ENCODE measurements around the gene FAM83E. TPM values are rescaled to one million over a fixed set of nuclear protein-coding genes. Genes with fewer than 3 reads are reported as not detected.
A peak's percentile ranks its signal among the peaks of the same experiment; 100 is the strongest.
"Not testable (repeated sequence)": the region's sequence is repeated elsewhere in the genome, so short reads cannot be mapped to it uniquely, and the experiment has no call there.

FAM83E gene
- total RNA-seq, 1 donor from 2014 or later, result 5.1 TPM

GRCh38 chr19:48641850-48642249, 27.0 kb upstream of the FAM83E start:
- no peak for DNase-seq (ENCODE audit: low read depth)

GRCh38 chr19:48639483-48640375, 24.9 kb upstream of the FAM83E start:
- DNase-seq (ENCODE audit: low read depth), result no peak

DNA sequence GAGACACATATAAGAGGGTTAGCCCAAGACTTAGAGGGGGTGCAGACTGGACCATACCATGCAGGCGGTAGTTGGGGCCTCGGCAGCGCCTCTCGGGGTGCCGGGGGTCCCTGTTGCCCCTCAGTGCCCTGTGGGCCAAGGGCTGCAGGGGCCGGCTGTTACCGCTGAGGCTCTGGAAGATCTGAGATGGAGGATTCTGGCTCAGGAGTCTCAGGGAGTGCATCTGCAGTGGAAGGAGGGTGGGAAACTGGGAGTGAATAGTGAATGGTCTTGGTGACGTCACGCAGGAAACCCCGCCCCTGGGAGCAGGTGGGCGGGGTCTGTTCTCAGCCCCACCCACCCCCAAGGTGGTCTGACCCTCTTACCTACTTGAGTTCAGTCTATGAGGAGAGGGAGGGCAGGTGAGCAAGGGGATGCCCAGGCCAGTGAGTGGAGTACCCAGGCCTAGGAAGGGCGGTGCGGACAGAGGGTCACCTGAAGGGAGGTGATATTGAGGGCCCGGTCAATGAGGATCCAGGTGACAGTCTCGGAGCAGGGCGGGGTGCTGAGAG, 24.0 kb upstream of the FAM83E start:
- DNase-seq (ENCODE audit: low read depth), result no peak

DNA sequence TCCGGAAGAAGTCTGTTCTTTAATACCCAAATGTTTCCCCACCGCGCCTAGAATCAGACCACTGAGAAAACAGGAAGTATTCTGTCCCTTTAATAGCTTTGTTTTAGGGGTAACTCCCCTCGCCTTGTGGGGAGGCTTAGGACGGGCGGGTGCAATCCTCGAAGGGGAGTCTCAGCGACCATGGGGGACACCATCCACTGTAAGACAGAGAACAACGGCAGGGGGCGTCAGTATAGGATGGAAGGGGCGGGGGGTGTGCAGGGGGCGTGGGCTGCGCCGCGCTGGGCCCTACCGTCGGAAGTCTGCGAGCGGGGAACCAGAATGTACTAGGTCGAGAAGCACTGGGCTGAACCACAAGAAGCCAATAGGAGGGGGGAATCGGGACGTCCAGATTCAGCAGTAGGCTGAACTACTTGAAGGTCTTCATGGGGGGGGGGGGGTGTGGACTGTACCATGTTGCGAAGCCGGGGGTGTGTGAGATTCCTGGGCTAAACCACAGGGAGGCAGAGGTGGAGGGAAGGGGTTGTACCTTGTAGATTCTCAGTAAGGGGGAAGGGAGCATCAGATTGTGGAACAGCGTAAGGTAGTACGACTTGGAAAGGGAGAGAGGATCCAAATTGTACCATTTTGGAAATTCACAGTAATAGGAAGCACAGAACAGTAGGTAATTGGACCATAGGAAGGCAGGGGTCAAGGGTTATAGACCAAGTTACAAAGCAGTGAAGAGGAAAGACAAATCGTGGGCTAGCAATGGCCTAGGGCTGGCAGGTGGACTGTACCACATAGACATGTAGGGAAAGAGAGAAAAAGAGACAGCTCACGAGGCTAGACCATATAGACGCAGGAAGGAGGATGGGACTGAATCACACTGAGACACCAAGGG, 23.3 kb upstream of the FAM83E start:
- DNase-seq (ENCODE audit: low read depth), result peak; percentile 90

DNA sequence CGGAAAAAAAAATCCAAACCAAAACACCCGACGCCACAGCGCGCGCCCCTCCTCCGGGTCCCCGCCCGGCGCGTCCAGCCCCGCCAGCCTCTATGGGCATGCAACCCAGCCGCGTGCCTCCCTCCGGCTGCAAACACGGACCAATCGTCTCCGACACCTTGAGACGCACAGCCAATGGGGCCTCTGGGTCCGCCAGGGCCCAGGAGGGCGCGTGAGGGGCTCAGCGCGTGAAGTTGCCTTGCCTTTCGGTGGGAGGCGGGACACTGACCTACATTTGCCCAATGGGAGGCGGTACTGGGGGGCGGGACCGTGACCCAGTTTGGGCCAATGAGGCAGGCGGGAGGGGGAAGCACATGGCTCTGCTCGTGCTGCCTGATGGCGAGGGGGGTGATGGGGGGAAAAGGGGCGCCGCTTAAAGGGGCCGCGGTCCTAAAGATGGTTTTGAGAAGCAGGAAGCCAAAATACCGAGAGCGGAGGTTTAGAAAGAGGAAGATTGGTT, 22.6 kb upstream of the FAM83E start:
- DNase-seq (ENCODE audit: low read depth), result peak; percentile 99

- DNase-seq (ENCODE audit: low read depth), result no peak
Observed at GRCh38 chr19:48636859-48637448, 22.1 kb upstream of the FAM83E start, which contains the start of gene DBP. DBP (minus strand) TSS chr19:48637379; CDS start chr19:48636994, 385 bp downstream.

GRCh38 chr19:48635966-48636858, 21.3 kb upstream of the FAM83E start:
- no peak for DNase-seq (ENCODE audit: low read depth)

- peak; percentile 76 for DNase-seq (ENCODE audit: low read depth)
Observed at GRCh38 chr19:48635263-48635965, 20.5 kb upstream of the FAM83E start.

- DNase-seq (ENCODE audit: low read depth), result peak; percentile 96
Observed at GRCh38 chr19:48634424-48635262, 19.8 kb upstream of the FAM83E start.

DNA sequence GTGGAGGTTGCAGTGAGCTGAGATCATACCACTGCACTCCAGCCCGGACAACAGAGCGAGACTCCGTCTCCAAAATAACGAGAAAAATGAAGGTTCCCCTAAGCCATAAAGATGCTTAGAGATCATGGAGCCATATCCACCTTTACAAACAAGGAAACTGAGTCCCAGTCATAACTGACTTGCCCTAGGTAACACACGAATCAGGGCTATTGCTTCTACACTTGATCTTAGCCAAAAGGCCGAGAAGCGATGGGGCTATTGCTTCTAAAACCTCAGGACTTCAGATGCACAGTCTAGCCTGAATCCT, 19.1 kb upstream of the FAM83E start:
- DNase-seq (ENCODE audit: low read depth), result no peak

DNA sequence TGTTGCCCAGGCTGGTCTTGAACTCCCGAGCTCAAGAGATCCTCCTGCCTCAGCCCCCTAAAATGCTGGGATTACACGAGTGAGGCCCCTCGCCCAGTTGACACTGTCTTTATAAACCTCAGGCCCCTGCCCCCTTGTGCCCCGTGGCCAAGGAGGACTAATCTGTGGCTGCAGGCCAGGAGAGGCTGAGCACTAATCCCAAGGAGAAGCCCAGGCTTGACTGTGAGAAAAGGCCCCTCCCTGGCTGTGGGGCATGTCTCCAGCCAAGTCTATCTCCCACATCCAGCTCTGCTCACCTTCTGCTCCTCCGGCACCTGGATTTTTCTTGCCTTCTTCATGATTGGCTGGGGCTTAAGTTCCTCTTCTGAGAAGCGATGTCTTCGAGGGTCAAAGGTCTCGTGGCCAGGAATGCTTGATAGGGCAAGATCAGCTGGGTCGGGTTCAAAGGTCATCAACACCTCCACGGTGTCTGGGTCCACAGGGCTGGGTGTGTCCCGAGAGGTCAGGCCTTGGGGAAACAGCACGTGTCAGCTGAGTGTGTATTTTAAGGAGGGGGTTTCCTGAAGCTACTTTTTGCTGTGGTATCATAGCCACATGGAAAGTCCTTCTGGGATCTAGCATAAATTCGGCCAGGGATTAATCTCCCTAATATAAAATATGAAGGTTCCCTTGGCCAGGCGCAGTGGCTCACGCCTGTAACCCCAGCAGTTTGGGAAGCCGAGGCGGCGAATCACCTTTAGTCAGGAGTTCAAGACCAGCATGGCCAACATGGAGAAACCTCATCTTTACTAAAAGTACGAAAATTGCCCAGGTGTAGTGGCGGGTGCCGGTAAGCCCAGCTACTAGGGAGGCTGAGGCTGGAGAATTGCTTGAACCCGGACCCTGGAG, 18.5 kb upstream of the FAM83E start:
- DNase-seq (ENCODE audit: low read depth), result no peak

DNA sequence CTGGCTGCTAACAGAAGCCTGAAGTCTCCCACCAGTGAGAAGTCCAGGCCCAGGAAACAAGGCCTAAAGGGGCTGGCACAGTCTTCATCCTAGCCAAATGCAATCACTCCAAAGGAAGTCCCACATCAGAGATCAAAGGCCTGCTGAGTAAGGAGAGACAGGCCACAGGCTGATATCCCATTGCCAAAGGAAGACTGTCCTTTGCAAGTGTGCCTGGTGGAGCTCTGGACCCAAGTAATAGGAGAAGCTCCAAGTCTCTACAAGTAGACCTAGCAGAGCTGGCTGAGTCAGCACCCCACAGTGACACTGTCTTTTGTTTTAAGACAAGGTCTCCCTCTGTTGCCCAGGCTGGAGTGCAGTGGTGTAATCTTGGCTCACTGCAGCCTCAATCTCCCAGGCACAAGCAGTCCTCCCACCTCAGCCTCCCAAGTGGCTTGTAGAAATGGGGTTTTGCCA, 17.8 kb upstream of the FAM83E start:
- peak; percentile 80 for DNase-seq (ENCODE audit: low read depth)

- not testable (repeated sequence) for DNase-seq (ENCODE audit: low read depth)
Observed at GRCh38 chr19:48632286-48632685, 17.4 kb upstream of the FAM83E start.

- no peak for DNase-seq (ENCODE audit: low read depth)
Observed at GRCh38 chr19:48631225-48631624, 16.3 kb upstream of the FAM83E start.

GRCh38 chr19:48630296-48631063, 15.6 kb upstream of the FAM83E start:
- DNase-seq (ENCODE audit: low read depth), result peak; percentile 33

GRCh38 chr19:48629599-48630295, 14.9 kb upstream of the FAM83E start:
- DNase-seq (ENCODE audit: low read depth), result peak; percentile 31

Data from myocyte (in vitro differentiated cells).